Tracheal epithelial cell (primary cell): ENCODE results near the gene ZNF776. TPM values are rescaled to one million over a fixed set of nuclear protein-coding genes. Genes with fewer than 3 reads are reported as not detected.

ENCODE experiments used
- total RNA-seq: library from RNA; depleted of rRNA; stranded (reverse); fragments of >200 nt; gene quantifications from 2 replicates; pipeline ENCODE4 v1.2.1, GENCODE V29; 2014

ZNF776 gene
- total RNA-seq, result 8.7 TPM in 2 replicates

DNA sequence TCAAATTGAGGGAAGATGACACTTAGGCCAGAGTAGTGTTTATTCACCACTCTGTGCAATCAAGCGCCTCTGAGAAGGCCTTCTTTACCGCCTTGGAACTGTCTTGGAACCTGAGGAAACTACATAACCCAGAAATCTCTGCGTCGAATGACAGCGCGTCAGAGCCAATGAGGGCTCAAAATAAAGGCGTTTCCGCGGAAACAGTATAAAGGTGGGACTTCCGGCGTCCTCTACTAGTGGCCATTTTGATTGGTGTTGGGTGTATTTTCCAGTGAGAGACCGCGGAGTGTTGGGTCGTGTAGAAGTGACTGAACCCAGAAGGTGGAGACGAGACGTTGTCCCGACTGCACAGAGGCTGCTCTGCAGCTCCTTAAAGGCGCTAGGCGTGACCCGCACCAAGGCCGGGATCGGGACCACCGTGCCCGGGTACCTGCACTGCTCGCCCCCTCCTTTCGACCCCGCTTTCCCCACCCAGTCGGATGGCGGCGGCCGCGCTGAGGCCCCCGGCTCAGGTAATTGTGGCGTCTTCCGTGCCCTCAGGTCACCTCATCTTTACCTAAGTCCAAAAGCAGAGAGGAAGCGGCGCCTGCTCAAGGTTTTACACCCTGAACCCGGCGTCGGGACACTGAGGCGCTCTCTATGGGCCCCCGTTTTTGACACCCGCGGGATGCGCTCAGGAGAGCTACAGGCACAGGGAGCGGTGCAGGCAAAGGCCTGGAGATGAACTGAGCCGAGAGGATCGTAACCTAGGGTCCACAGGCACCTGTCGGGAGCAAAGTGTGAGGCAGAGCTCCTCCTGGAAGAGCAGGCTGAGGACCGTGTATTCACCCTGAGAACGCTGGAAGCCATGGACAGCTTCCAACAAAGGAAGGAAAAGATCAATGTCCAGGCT lies at the start of gene ZNF776:
ZNF776 (plus strand) TSS at position 236 of the 892 bp plus-strand sequence; CDS start at position 480, 244 bp downstream.

DNA sequence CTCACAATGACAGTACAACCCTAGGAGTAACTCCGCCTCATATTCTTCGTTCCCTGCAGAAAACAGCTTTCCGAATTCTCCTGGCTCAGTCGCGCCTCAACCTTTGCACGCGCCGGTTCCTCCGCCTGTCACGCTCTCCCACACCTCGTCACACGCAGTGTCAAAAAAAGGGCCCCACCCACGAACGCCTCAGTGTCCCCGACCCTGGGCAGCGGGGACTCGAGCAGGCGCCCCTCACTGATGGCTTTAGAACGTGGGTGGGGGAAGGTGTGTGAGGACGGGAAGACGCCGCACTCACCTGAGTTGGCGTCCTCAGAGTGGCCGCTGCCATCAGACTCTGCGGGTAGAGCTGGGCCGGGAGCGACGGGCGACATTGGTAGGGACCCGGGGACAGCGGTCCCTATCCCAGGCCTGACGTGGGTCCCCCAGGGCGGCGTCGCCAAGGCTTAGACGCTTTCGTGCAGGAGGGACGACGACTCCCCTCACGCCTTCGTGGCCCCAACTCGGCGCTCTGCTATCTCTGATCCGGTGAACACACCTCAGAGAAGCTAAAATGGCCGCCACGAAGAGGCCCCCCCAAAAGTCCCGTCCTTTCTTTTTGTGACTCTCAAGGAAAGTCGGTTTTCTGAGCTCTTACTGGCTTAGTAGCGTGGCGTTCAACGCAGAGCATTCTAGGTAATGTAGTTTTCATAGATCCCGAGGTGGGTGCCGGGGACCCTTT lies 37.8 kb upstream of the ZNF776 start, which contains the start of gene ZNF154:
ZNF154 (minus strand) TSS at position 564 of the 721 bp plus-strand sequence; CDS start at position 331, 233 bp downstream.

DNA sequence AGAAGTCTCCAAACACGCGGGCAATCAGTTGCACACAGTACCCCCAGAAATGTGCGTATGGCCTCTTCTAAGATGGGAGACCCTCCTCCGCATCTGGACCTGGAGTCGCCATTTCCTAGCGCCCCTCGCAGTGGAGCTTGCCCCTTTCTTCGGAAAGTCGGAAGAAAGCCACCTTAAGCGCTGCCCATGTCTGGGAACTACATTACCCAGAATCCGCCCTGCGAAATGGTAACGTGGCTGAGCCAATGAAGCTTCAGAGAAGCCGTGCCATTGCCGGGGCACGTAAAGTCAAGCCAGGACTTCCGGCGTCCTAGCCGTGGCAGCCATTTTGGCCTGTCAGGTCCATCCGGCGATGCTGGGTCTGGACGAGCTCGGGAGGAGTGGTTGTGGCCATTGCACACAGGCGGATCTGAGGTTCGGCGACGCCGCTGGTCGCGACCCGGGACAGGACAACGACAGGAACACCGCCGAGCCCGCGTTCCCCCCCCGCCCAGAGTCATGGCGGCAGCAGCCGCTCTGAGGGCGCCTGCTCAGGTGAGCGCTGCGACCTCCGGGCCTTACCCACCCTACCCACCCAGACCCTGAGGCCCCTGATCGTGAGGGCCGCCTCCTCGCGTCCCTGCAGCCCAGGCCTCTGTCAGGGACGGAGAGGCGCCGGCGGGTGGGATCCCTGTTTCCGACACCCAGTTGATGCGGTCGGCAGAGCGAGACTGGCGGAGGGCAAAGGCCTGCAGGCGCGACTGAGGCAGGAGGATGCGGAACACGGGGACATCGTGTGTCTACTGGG lies 22.9 kb downstream of the ZNF776 start, which contains the start of gene ZNF586:
ZNF586 (plus strand) TSS at position 332 of the 787 bp plus-strand sequence; CDS start at position 499, 167 bp downstream.

Other genes starting within 250 kb of the ZNF776 start
- gene ZNF773, start 246.9 kb upstream of the ZNF776 start, total RNA-seq, result 16.9 and 17.7 TPM in 2 replicates
- gene ZNF549, start 219.5 kb upstream of the ZNF776 start, total RNA-seq, result 4.6 and 6.8 TPM in 2 replicates
- gene ZNF550, start 187.0 kb upstream of the ZNF776 start, total RNA-seq, result 7.0 and 8.2 TPM in 2 replicates
- gene ZNF416, start 167.9 kb upstream of the ZNF776 start, total RNA-seq, result 4.3 and 6.0 TPM in 2 replicates
- gene ZIK1, start 162.7 kb upstream of the ZNF776 start, total RNA-seq, result 3.9 and 5.3 TPM in 2 replicates
- gene ZNF530, start 146.9 kb upstream of the ZNF776 start, total RNA-seq, result 2.1 and 3.1 TPM in 2 replicates
- 13.7 and 18.8 TPM in 2 replicates for gene ZNF134, start 132.6 kb upstream of the ZNF776 start, total RNA-seq
- 11.1 and 11.9 TPM in 2 replicates for gene ZNF211, start 113.6 kb upstream of the ZNF776 start, total RNA-seq
- gene ZSCAN4, start 77.9 kb upstream of the ZNF776 start, total RNA-seq, result 0.24 TPM in 1 of 2 replicates, not detected in the other
- 8.1 and 8.2 TPM in 2 replicates for gene ZNF551, start 64.8 kb upstream of the ZNF776 start, total RNA-seq
- 0.64 and 1.4 TPM in 2 replicates for gene ZNF154, start 37.6 kb upstream of the ZNF776 start, total RNA-seq
- gene ZNF671, start 19.2 kb upstream of the ZNF776 start, total RNA-seq, result 4.1 and 4.3 TPM in 2 replicates
- gene ZNF586, start 22.9 kb downstream of the ZNF776 start, total RNA-seq, result 12.6 and 15.7 TPM in 2 replicates
- gene ZNF552, start 68.1 kb downstream of the ZNF776 start, total RNA-seq, result 4.3 and 6.7 TPM in 2 replicates
- gene ZNF587B, start 83.5 kb downstream of the ZNF776 start, total RNA-seq, result 23.4 and 26.0 TPM in 2 replicates
- gene ZNF587, start 103.0 kb downstream of the ZNF776 start, total RNA-seq, result 12.1 and 14.7 TPM in 2 replicates
- gene ZNF814, start 142.2 kb downstream of the ZNF776 start, total RNA-seq, result 4.3 and 4.9 TPM in 2 replicates
- 8.3 and 9.9 TPM in 2 replicates for gene ZNF417, start 169.8 kb downstream of the ZNF776 start, total RNA-seq
- 4.9 and 5.1 TPM in 2 replicates for gene ZNF418, start 188.6 kb downstream of the ZNF776 start, total RNA-seq
- gene ZNF256, start 200.9 kb downstream of the ZNF776 start, total RNA-seq, result 2.7 and 4.9 TPM in 2 replicates
- gene C19orf18, start 227.7 kb downstream of the ZNF776 start, total RNA-seq, result not detected in 2 replicates